RWPE2 (cell line): ENCODE data around the gene PLCB1.

ENCODE experiments used
- ATAC-seq: fragments of 200-7000 bp; cut with Tn5 transposase; 3 replicates; pipeline ENCODE4 v1.9.1; 2021; ENCODE audit warnings: low read depth
- DNase-seq: peaks from one replicate; pipeline ENCODE4 v3.0.0-alpha.2; 2020; ENCODE audit warnings: low spot score
- H3K27ac ChIP-seq: fragments of 450-650 bp; 2 replicates; pipeline ENCODE4 v1.5.1; 2017; ENCODE audit warnings: mild to moderate bottlenecking; ENCODE audit not compliant: poor library complexity, severe bottlenecking
- H3K27me3 ChIP-seq: fragments of 250-450 bp; sonication (Bioruptor Pico); 2 replicates; pipeline ENCODE4 v1.5.1; 2021; ENCODE audit warnings: mild to moderate bottlenecking, moderate library complexity; ENCODE audit not compliant: insufficient read depth, poor library complexity, severe bottlenecking
- H3K36me3 ChIP-seq: fragments of 250-450 bp; sonication (Bioruptor Pico); 2 replicates; pipeline ENCODE4 v1.5.1; 2020; ENCODE audit warnings: low read depth, mild to moderate bottlenecking, moderate library complexity
- H3K4me1 ChIP-seq: fragments of 250-450 bp; sonication (Bioruptor Pico); 2 replicates; pipeline ENCODE4 v1.5.1; 2021; ENCODE audit warnings: mild to moderate bottlenecking, moderate library complexity; ENCODE audit not compliant: insufficient read depth, poor library complexity, severe bottlenecking
- H3K4me3 ChIP-seq: fragments of 250-450 bp; sonication (Bioruptor Pico); 2 replicates; pipeline ENCODE4 v1.5.1; 2021; ENCODE audit warnings: mild to moderate bottlenecking, moderate library complexity; ENCODE audit not compliant: severe bottlenecking
- H3K9me3 ChIP-seq: fragments of 250-450 bp; sonication (Bioruptor Pico); 2 replicates; pipeline ENCODE4 v1.5.1; 2021; ENCODE audit warnings: mild to moderate bottlenecking, moderate library complexity; ENCODE audit not compliant: severe bottlenecking
- CTCF ChIP-seq: fragments of 450-650 bp; IDR thresholded peaks from one replicate; pipeline ENCODE4 v1.5.1; 2017; ENCODE audit warnings: mild to moderate bottlenecking, moderate library complexity; ENCODE audit not compliant: poor library complexity, severe bottlenecking

The PLCB1 gene

GRCh38 chr20:8369311-8369710, 237.2 kb downstream of the PLCB1 start:
- Histone ChIP-seq H3K36me3 (no peaks in the 10 kb centered on the region), H3K27ac (no peak overlapping the region), H3K9me3 (no peaks in the 10 kb centered on the region), H3K4me1 (no peaks in the 10 kb centered on the region), H3K4me3 (no peak overlapping the region), H3K27me3 (peaks cover 13% of the 10 kb centered on the region)
- DNase-seq (no peak), ATAC-seq (no peak)
- no peak for TF ChIP-seq CTCF

DNA sequence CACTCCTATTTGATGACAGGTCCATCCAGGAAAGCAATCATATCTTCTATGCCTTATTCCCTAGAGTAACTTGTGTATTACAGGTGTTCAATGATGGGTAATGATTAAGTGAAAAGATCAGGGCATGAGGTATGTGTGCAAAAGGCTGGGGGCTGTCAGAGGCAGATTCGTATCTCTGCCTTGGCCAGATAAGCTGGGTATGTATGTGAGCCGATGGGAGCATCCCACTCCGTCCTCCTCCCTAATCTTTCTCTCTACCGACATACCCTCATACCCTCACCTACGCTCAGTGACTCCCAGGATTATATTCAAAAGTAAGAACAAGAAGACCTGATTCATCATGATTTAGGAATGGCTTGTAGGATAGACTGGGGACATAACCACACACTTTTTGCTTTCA, 238.7 kb downstream of the PLCB1 start:
- no peaks in the 10 kb centered on the region for H3K36me3 ChIP-seq

GRCh38 chr20:8372824-8373380, 240.8 kb downstream of the PLCB1 start:
- no peaks in the 10 kb centered on the region for H3K27me3 ChIP-seq
- DNase-seq (no peak), ATAC-seq (no peak)
- TF ChIP-seq CTCF, result no peak
- no peaks in the 10 kb centered on the region for H3K36me3 ChIP-seq
- H3K9me3 ChIP-seq, result no peaks in the 10 kb centered on the region
- no peak overlapping the region for H3K27ac ChIP-seq
- H3K4me3 ChIP-seq, result no peak overlapping the region
- H3K4me1 ChIP-seq, result no peaks in the 10 kb centered on the region

More for the DNA sequence above, 238.7 kb downstream of the PLCB1 start:
- Histone ChIP-seq H3K4me3 (no peak overlapping the region), H3K27ac (no peak overlapping the region), H3K27me3 (peaks cover 6% of the 10 kb centered on the region), H3K9me3 (no peaks in the 10 kb centered on the region), H3K4me1 (no peaks in the 10 kb centered on the region)
- DNase-seq (no peak), ATAC-seq (no peak)
- no peak for TF ChIP-seq CTCF

DNA sequence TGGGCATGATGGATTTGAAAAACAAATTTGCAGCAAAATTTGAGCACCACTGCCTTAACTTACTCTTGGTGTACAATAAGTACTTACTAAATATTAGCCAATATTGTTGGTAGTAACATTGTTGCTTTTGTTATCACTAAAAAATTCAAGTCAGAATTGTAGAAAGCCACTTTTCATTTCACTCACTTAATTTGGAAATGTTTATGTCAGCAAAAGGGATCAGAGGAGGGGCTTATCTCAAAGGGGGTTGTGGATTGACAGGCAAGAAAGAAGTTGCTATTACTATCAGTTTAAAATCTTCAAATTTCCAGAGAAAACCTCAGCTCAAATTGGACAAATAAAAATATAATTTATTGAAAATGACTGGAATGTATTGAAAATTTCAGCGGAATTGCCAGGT, 241.5 kb downstream of the PLCB1 start:
- H3K27me3 ChIP-seq, result no peaks in the 10 kb centered on the region

More for the DNA sequence above, 241.5 kb downstream of the PLCB1 start:
- TF ChIP-seq CTCF, result no peak
- Histone ChIP-seq H3K36me3 (no peaks in the 10 kb centered on the region), H3K9me3 (no peaks in the 10 kb centered on the region), H3K27ac (no peak overlapping the region), H3K4me1 (no peaks in the 10 kb centered on the region), H3K4me3 (no peak overlapping the region)
- ATAC-seq (no peak), DNase-seq (no peak)
